Parathyroid adenoma (tissue), 2 donors: ENCODE data around the gene GLIPR2.

Source experiments
- H2AFZ ChIP-seq: fragments of 300-600 bp; sonication (generic); one replicate; pipeline ENCODE4 v1.7.0; 2017; ENCODE audit warnings: antibody characterized with exemption, mild to moderate bottlenecking
- H3K27ac ChIP-seq: fragments of 300-600 bp; sonication (generic); one replicate; pipeline ENCODE4 v1.7.0; 2017
- H3K27me3 ChIP-seq: fragments of 300-600 bp; sonication (generic); one replicate; pipeline ENCODE4 v1.7.0; 2017; ENCODE audit warnings: low read length; ENCODE audit not compliant: control insufficient read depth, insufficient read depth
- H3K36me3 ChIP-seq: fragments of 300-600 bp; sonication (generic); one replicate; pipeline ENCODE4 v1.7.0; 2017; ENCODE audit warnings: low read length; ENCODE audit not compliant: control insufficient read depth, insufficient read depth
- H3K4me1 ChIP-seq: fragments of 300-600 bp; sonication (generic); one replicate; pipeline ENCODE4 v1.7.0; 2017; ENCODE audit warnings: control low read depth
- H3K4me2 ChIP-seq: fragments of 300-600 bp; sonication (generic); one replicate; pipeline ENCODE4 v1.7.0; 2017; ENCODE audit warnings: low read length
- H3K4me3 ChIP-seq: fragments of 300-600 bp; sonication (generic); one replicate; pipeline ENCODE4 v1.7.0; 2017; ENCODE audit warnings: low read depth, low read length
- H3K79me2 ChIP-seq: fragments of 300-600 bp; sonication (generic); one replicate; pipeline ENCODE4 v1.7.0; 2017; ENCODE audit warnings: control low read depth
- H3K9ac ChIP-seq: fragments of 300-600 bp; sonication (generic); one replicate; pipeline ENCODE4 v1.7.0; 2017; ENCODE audit warnings: mild to moderate bottlenecking
- H3K9me3 ChIP-seq: fragments of 300-600 bp; sonication (generic); one replicate; pipeline ENCODE4 v1.7.0; 2017; ENCODE audit warnings: low read length; ENCODE audit not compliant: control insufficient read depth
- TF ChIP-seq, protein P1 (sequence below): fragments of 300-600 bp; sonication (generic); IDR thresholded peaks from one replicate; pipeline ENCODE4 v1.7.0; 2017; ENCODE audit warnings: antibody characterized with exemption, mild to moderate bottlenecking
- donor health status: primary hyperparathyroidism.

The GLIPR2 gene

DNA sequence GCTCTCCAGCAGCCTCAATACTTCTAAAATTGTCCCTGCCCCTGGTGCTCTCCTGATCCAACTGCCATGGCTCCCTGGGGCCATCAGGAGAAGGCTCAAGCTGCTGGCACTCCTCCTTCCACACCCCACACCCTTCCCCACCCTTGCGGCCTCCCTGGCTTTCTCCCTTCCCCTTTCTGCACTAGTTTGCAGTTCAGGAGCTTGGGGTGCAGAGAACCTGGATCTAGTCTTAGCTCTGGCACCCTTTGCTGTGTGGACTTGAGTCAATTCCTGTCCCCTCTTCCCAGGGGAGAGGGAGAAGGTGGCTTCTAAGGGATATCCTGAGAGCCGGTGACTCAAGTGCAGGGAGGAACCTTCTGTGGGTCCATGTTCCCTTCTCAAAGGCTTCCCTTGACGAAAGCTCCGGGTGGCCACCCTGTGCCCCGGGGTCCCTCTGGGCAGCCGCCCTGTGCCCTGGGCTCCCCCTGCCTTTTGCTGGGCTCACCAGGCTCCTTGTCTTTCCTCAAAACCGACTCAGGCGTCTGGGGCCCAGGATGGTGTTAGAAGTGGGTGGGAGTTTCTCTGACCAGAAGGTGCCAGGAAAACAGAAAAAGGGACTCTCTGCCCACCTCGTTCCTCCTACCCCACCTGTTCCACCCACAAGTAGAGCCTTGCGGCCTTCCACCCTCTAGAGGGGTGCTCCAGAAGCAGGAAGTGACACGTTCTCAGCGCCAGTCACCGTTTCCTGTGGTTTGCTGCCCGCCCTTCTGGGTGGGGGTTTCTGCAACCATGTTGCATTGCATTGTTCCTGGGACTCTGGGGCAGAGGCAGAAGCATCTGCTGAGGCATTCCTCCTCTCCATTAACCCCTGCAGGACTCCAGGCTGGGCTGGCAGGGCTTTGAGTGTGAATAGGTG lies 15.0 kb downstream of the GLIPR2 start:
- Histone ChIP-seq H2AFZ (no peak overlapping the region), H3K4me3 (no peak overlapping the region), H3K4me1 (no peaks in the 10 kb centered on the region), H3K4me2 (no peak overlapping the region), H3K9ac (no peak overlapping the region), H3K36me3 (no peaks in the 10 kb centered on the region), H3K9me3 (no peaks in the 10 kb centered on the region), H3K27ac (no peak overlapping the region), H3K79me2 (no peaks in the 10 kb centered on the region), H3K27me3 (no peaks in the 10 kb centered on the region)
- TF ChIP-seq, protein P1, sequence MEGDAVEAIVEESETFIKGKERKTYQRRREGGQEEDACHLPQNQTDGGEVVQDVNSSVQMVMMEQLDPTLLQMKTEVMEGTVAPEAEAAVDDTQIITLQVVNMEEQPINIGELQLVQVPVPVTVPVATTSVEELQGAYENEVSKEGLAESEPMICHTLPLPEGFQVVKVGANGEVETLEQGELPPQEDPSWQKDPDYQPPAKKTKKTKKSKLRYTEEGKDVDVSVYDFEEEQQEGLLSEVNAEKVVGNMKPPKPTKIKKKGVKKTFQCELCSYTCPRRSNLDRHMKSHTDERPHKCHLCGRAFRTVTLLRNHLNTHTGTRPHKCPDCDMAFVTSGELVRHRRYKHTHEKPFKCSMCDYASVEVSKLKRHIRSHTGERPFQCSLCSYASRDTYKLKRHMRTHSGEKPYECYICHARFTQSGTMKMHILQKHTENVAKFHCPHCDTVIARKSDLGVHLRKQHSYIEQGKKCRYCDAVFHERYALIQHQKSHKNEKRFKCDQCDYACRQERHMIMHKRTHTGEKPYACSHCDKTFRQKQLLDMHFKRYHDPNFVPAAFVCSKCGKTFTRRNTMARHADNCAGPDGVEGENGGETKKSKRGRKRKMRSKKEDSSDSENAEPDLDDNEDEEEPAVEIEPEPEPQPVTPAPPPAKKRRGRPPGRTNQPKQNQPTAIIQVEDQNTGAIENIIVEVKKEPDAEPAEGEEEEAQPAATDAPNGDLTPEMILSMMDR: no peak

DNA sequence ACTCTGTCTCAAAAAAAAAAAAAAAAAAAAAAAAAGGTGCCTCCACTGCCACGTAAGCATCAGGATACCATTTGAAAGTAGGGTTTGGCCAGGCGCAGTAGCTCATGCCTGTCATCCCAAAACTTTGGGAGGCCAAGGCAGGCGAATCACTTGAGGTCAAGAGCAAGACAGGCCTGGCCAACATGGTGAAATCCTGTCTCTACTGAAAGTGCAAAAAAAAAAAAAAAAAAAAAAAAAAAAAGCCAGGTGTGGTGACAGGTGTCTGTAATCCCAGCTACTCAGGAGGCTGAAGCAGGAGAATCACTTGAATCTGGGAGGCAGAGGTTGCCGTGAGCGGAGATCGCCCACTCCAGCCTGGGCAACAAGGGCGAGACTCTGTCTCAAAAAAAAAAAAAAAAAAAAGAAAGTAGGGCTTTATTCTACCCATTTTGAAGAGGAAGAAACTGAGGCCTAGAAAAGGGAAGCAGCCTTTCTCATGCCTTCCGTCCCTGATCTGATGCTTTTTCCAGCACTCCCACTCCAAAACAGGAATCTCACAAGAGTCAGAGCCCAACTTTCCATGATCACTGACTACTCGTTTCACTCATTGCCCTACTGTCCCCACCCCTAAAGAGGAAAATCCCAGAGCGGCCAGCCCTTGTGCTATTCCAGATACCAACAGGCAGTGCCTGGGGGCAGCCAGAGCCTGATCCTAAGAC lies 16.4 kb downstream of the GLIPR2 start:
- Histone ChIP-seq H3K79me2 (no peaks in the 10 kb centered on the region), H3K27ac (no peak overlapping the region), H3K36me3 (no peaks in the 10 kb centered on the region), H3K9ac (no peak overlapping the region), H2AFZ (no peak overlapping the region), H3K4me2 (no peak overlapping the region), H3K27me3 (no peaks in the 10 kb centered on the region), H3K4me1 (no peaks in the 10 kb centered on the region), H3K9me3 (no peaks in the 10 kb centered on the region), H3K4me3 (no peak overlapping the region)
- TF ChIP-seq, protein P1: no peak

DNA sequence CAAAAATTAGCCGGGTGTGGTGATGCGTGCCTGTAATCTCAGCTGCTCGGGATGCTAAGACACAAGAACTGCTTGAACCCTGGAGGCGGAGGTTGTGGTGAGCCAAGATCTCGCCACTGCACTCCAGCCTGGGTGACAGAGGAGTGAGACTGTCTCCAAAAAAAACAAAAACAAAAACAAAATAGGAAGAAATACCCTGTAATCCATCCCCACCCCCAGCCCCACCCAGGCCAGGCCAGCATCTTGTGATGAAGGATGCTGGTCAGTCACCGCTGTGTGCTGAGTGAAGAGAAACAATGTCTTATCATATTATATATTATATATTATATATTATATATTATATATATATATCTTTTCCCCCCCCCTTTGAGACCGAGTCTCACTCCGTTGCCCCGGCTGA lies 17.2 kb downstream of the GLIPR2 start:
- H3K9ac ChIP-seq: no peak overlapping the region
- H2AFZ ChIP-seq: no peak overlapping the region
- H3K36me3 ChIP-seq: no peaks in the 10 kb centered on the region
- no peak overlapping the region for H3K4me2 ChIP-seq
- H3K79me2 ChIP-seq: no peaks in the 10 kb centered on the region
- TF ChIP-seq, protein P1: no peak
- H3K4me1 ChIP-seq: no peaks in the 10 kb centered on the region
- H3K27me3 ChIP-seq: no peaks in the 10 kb centered on the region
- no peak overlapping the region for H3K27ac ChIP-seq
- no peak overlapping the region for H3K4me3 ChIP-seq
- no peaks in the 10 kb centered on the region for H3K9me3 ChIP-seq

DNA sequence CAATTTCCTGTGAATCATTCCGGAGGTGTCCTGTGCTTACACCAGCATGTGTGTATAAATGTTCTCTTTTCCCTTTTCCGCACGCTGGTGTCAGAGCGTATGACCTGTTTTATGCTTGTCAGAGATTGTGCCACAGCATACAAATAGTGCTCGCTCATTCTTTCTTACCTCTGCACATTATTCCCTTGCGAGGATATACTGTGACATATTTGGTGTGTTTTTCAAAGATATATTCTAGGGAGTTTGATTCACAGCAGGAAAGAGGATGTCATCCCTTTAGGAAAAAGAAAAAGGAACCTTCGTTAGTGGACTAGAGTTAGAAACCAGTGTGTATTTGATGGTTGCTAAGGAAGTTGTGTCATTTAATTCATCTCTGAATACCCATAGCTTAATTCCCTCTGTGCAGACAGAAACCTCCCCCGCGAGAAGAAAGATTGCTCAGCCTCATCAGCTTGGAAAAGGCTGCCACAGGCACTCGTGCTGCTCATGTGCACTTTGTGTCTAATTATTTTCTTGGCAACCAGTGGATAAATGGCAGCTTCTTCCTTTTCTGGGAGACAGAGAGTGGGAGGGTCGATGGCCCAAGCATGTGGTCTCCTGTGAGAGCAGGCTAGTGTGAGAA lies 17.9 kb downstream of the GLIPR2 start:
- no peak overlapping the region for H3K4me3 ChIP-seq
- no peaks in the 10 kb centered on the region for H3K79me2 ChIP-seq
- peak overlapping the region; percentile 39 for H3K27ac ChIP-seq
- no peaks in the 10 kb centered on the region for H3K4me1 ChIP-seq
- no peaks in the 10 kb centered on the region for H3K27me3 ChIP-seq
- H3K4me2 ChIP-seq: no peak overlapping the region
- no peak overlapping the region for H3K9ac ChIP-seq
- no peaks in the 10 kb centered on the region for H3K36me3 ChIP-seq
- TF ChIP-seq, protein P1: no peak
- no peak overlapping the region for H2AFZ ChIP-seq
- H3K9me3 ChIP-seq: no peaks in the 10 kb centered on the region
